H1 (cell line): ENCODE data around the gene TIAL1. TPM values are rescaled to one million over a fixed set of nuclear protein-coding genes. Genes with fewer than 3 reads are reported as not detected.
A peak's percentile ranks its signal among the peaks of the same experiment; 100 is the strongest.

Source experiments
- ASH2L ChIP-seq: fragments of 200-600, 300-600 bp; sonication (generic); IDR thresholded peaks from one replicate; pipeline ENCODE4 v1.7.1; 2017; ENCODE audit warnings: low read length
- BRCA1 ChIP-seq: IDR thresholded peaks from 2 replicates; pipeline ENCODE4 v1.6.1; 2012; ENCODE audit warnings: low read depth, low read length, improper control_type of control experiment
- CTCF ChIP-seq, 3 experiments: IDR thresholded peaks; 1 replicate in 2 of 3; 2 replicates in 1 of 3; pipeline versions ENCODE4 v1.5.1 to v1.6.1; 2011; ENCODE audit warnings: low read length in 3 of 3, mild to moderate bottlenecking in 3 of 3, inconsistent platforms in 2 of 3, low read depth in 1 of 3, moderate library complexity in 1 of 3; ENCODE audit not compliant: insufficient read depth in 1 of 3; ENCODE audit errors: control extremely low read depth in 1 of 3
- EZH2 ChIP-seq: fragments of 200-600 bp; sonication (generic); IDR thresholded peaks from 2 replicates; pipeline ENCODE4 v1.7.1; 2012; ENCODE audit warnings: low read depth, mild to moderate bottlenecking, moderate library complexity, low read length, inconsistent platforms; ENCODE audit not compliant: severe bottlenecking
- GTF2F1 ChIP-seq: IDR thresholded peaks from 2 replicates; pipeline ENCODE4 v1.6.1; 2012; ENCODE audit warnings: low read depth, low read length, improper control_type of control experiment, borderline replicate concordance
- KDM4A ChIP-seq: IDR thresholded peaks from one replicate; pipeline ENCODE4 v1.7.1; 2012; ENCODE audit warnings: low read depth, mild to moderate bottlenecking, moderate library complexity, low read length, inconsistent platforms; ENCODE audit not compliant: severe bottlenecking
- MAX ChIP-seq: IDR thresholded peaks from 2 replicates; pipeline ENCODE4 v1.6.1; 2012; ENCODE audit warnings: inconsistent platforms
- PHF8 ChIP-seq: fragments of 200-600 bp; sonication (generic); conservative IDR thresholded peaks from 2 replicates; pipeline ENCODE4 v1.7.1; 2012; ENCODE audit warnings: low read depth, mild to moderate bottlenecking, inconsistent platforms, low read length, moderate library complexity
- SAP30 ChIP-seq: fragments of 300-600 bp; sonication (generic); IDR thresholded peaks from 2 replicates; pipeline ENCODE4 v1.7.1; 2012; ENCODE audit warnings: low read length, moderate library complexity, mild to moderate bottlenecking, inconsistent platforms; ENCODE audit not compliant: insufficient read depth, insufficient replicate concordance
- SIN3A ChIP-seq, 2 experiments: IDR thresholded peaks in 1 of 2; conservative IDR thresholded peaks in 1 of 2; 2 replicates each; pipeline ENCODE4 v1.6.1; 2011 to 2012; ENCODE audit warnings: low read length in 2 of 2, improper control_type of control experiment in 1 of 2, low read depth in 1 of 2, mild to moderate bottlenecking in 1 of 2
- SP1 ChIP-seq: IDR thresholded peaks from 2 replicates; pipeline ENCODE4 v1.6.1; 2011; ENCODE audit warnings: low read depth, low read length
- SP4 ChIP-seq: IDR thresholded peaks from 2 replicates; pipeline ENCODE4 v1.6.1; 2012; ENCODE audit warnings: low read length, inconsistent platforms
- TEAD4 ChIP-seq: IDR thresholded peaks from 2 replicates; pipeline ENCODE4 v1.6.1; 2012; ENCODE audit warnings: low read depth, low read length, inconsistent platforms, mixed read lengths
- polyA plus RNA-seq, 7 experiments: library from polyadenylated mRNA; depleted of rRNA in 3 of 7; stranded (reverse) in 5 of 7; unstranded in 2 of 7; fragments of >200 nt in 5 of 7; fragments of 200-250 nt in 2 of 7; gene quantifications; 1 replicate in 5 of 7; 2 replicates in 1 of 7; 4 replicates in 1 of 7; pipeline versions ENCODE4 v1.2.1 to v1.2.3, GENCODE V29; 2011 to 2013; ENCODE audit warnings: missing spikeins in 2 of 7, mixed read lengths in 2 of 7
- total RNA-seq: library from RNA; stranded (reverse); fragmentation: NEBNext Ultra II Directional; extraction: Animal tissue kit (Norgen Biotek cat#: 25700); gene quantifications from 2 replicates; pipeline ENCODE4 v1.2.1, GENCODE V29; 2021

Gene TIAL1
- total and polyA plus RNA-seq, 2 of the 8 experiments (the other 6 are each of a cell fraction or from before 2014, with no cell fraction given): 50.4 to 166 TPM

GRCh38 chr10:119542988-119543813 lies 53.6 kb downstream of the TIAL1 start (continued):
- no peak for TF ChIP-seq SAP30
- TF ChIP-seq CTCF (IDR thresholded peaks at IDR 0.05; ENCODE audit: control extremely low read depth in 1 of 3, insufficient read depth in 1 of 3, low read depth in 1 of 3, low read length in 3 of 3): no peak
- peak; percentile 66 for TF ChIP-seq EZH2
- no peak for TF ChIP-seq ASH2L
- no peak for TF ChIP-seq SIN3A (conservative IDR thresholded peaks at IDR 0.05 in 1 of 2, IDR thresholded peaks at IDR 0.05 in 1 of 2; ENCODE audit: low read depth in 1 of 2, low read length in 2 of 2)
- TF ChIP-seq TEAD4: no peak
- TF ChIP-seq PHF8: peak; percentile 32; the same call in 1 of the 2 replicates
- TF ChIP-seq BRCA1: no peak
- peak; percentile 37 for TF ChIP-seq KDM4A
- TF ChIP-seq GTF2F1: no peak
- 0 out of 2 replicates have a peak, but pooled peaks have one; percentile 0 for TF ChIP-seq MAX
- no peak for TF ChIP-seq SP1
- TF ChIP-seq SP4: no peak
